OCI-LY7 (cell line): ENCODE measurements around the gene GREM1. TPM values are rescaled to one million over a fixed set of nuclear protein-coding genes. Genes with fewer than 3 reads are reported as not detected.

ENCODE experiments used
- BruUV-seq: library from RNA; stranded (reverse); fragments of 400-500 nt; replicated peaks from 2 replicates; lab custom pipeline; 2021; lab: Mats Ljungman, UMichigan
- CTCF ChIA-PET: fragments of 300-600 bp; sonication (Branson Sonifier 250); formaldehyde crosslinking; loops from one replicate; lab custom pipeline; 2022; ENCODE audit warnings: antibody characterized with exemption; ENCODE audit not compliant: unreplicated experiment; lab: Charles Lee
- POLR2A ChIA-PET: fragments of 300-600 bp; sonication (Branson Sonifier 250); formaldehyde crosslinking; loops from one replicate; lab custom pipeline; 2022; ENCODE audit warnings: antibody characterized with exemption; lab: Charles Lee
- DNase-seq: peaks from one replicate; pipeline ENCODE4 v3.0.0-alpha.2; 2015; ENCODE audit warnings: low spot score
- H2AFZ ChIP-seq: fragments of 200-600 bp; sonication (generic), shearing (Covaris generic); 2 replicates; pipeline ENCODE4 v1.6.1; 2014; ENCODE audit warnings: mild to moderate bottlenecking, antibody characterized with exemption, low read length, moderate library complexity
- H3K27ac ChIP-seq: fragments of 200-600 bp; sonication (generic); 2 replicates; pipeline ENCODE4 v1.5.1; 2014; ENCODE audit warnings: mixed run types, low read depth, mild to moderate bottlenecking, moderate library complexity, low read length, inconsistent platforms; ENCODE audit not compliant: poor library complexity, severe bottlenecking
- H3K36me3 ChIP-seq: fragments of 200-600 bp; sonication (generic); 2 replicates; pipeline ENCODE4 v1.6.1; 2014; ENCODE audit warnings: mild to moderate bottlenecking, antibody characterized with exemption, low read length, moderate library complexity, mixed read lengths; ENCODE audit not compliant: insufficient read depth
- H3K4me1 ChIP-seq: fragments of 200-600 bp; sonication (generic); 2 replicates; pipeline ENCODE4 v1.5.1; 2014; ENCODE audit warnings: mild to moderate bottlenecking, low read length; ENCODE audit not compliant: insufficient read depth, poor library complexity, severe bottlenecking
- H3K4me2 ChIP-seq: fragments of 200-600 bp; sonication (generic); 2 replicates; pipeline ENCODE4 v1.6.1; 2014; ENCODE audit warnings: mild to moderate bottlenecking, low read length
- H3K4me3 ChIP-seq: fragments of 200-600 bp; sonication (generic); 2 replicates; pipeline ENCODE4 v1.5.1; 2014; ENCODE audit warnings: mild to moderate bottlenecking, low read depth, low read length; ENCODE audit not compliant: poor library complexity, severe bottlenecking
- H3K79me2 ChIP-seq: fragments of 200-600 bp; sonication (generic); 2 replicates; pipeline ENCODE4 v1.6.1; 2016; ENCODE audit warnings: low read depth, mild to moderate bottlenecking, low read length, moderate library complexity, mixed read lengths; ENCODE audit not compliant: insufficient read depth
- H3K9me2 ChIP-seq: fragments of 200-600 bp; sonication (generic); 2 replicates; pipeline ENCODE4 v1.6.1; 2016; ENCODE audit warnings: mild to moderate bottlenecking, low read length, mixed read lengths; ENCODE audit not compliant: insufficient read depth
- H3K9me3 ChIP-seq: fragments of 200-600 bp; sonication (generic); 2 replicates; pipeline ENCODE4 v1.6.1; 2014; ENCODE audit warnings: mild to moderate bottlenecking, mixed run types, low read length, mixed read lengths
- H4K20me1 ChIP-seq: fragments of 200-600 bp; sonication (generic); 2 replicates; pipeline ENCODE4 v1.6.1; 2014; ENCODE audit warnings: mild to moderate bottlenecking, antibody characterized with exemption, low read length, moderate library complexity, mixed read lengths; ENCODE audit not compliant: insufficient read depth
- CTCF ChIP-seq: fragments of 200-600 bp; sonication (generic); conservative IDR thresholded peaks from 2 replicates; pipeline ENCODE4 v1.5.1; 2014; ENCODE audit warnings: mild to moderate bottlenecking, antibody characterized with exemption, low read length, moderate library complexity, mixed read lengths
- EZH2phosphoT487 ChIP-seq: fragments of 200-600 bp; sonication (generic); IDR thresholded peaks from 2 replicates; pipeline ENCODE4 v1.6.1; 2018; ENCODE audit warnings: low read depth, borderline replicate concordance, mild to moderate bottlenecking, mixed run types, antibody characterized with exemption, low read length, moderate library complexity, mixed read lengths
- intact Hi-C: fragments of 100-400 bp; cut with micrococcal nuclease; formaldehyde crosslinking; loops from one replicate; pipeline ENCODE4 v1.10.0; 2022; ENCODE audit not compliant: unreplicated experiment
- total RNA-seq, 2 experiments: library from RNA; depleted of rRNA in 1 of 2; stranded (reverse); fragments of >200 nt in 1 of 2; shearing (Covaris generic) in 1 of 2; gene quantifications; 2 replicates each; pipeline ENCODE4 v1.2.3, GENCODE V29; 2014 to 2022

The GREM1 gene
- total RNA-seq, 2 experiments from 2014 or later: not detected

- POLR2A ChIA-PET: interaction anchor here (0.7 to 1.1 kb wide), 2 partner anchors 12 to 283 kb away, joined by 3 to 4 read pairs; no protein-coding TSS in a partner anchor
These were observed 13.3 kb upstream of the GREM1 start for GRCh38 chr15:32704395-32704981.

DNA sequence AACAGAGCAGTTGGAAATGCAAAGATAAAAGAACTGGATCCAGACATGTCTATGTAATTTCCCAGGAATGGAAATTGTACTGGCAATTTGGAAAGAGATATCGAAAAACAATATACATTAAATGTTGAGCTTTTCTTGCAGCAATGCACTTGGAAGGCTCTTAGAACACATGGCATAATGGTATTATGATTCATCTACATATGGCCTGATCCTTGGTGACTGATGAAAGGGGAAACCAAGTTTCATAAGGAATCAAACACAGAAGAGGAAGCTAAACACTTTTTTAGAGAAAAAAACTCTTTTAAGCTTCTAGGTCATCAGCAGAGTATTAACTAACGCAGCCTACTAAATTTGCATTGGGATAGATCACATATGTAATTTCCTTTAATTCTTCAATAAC, 12.4 kb upstream of the GREM1 start:
- no peak for DNase-seq
- H3K9me3 ChIP-seq: no peaks in the 10 kb centered on the region
- no peak overlapping the region for H3K4me3 ChIP-seq
- CTCF ChIA-PET: interaction anchor here (0.6 kb wide), 1 partner anchor 25 kb away, joined by 3 read pairs; no protein-coding TSS in a partner anchor
- H2AFZ ChIP-seq: no peak overlapping the region
- no peaks in the 10 kb centered on the region for H3K9me2 ChIP-seq
- no peaks in the 10 kb centered on the region for H3K4me1 ChIP-seq
- POLR2A ChIA-PET: interaction anchor here (1.1 kb wide), 1 partner anchor 11 kb away, joined by 4 read pairs; no protein-coding TSS in a partner anchor
- TF ChIP-seq EZH2phosphoT487 (no peak), CTCF (no peak)
- H3K27ac ChIP-seq: no peak overlapping the region
- no TSS peak for BruUV-seq
- H3K36me3 ChIP-seq: no peaks in the 10 kb centered on the region
- H3K4me2 ChIP-seq: no peak overlapping the region
- no peaks in the 10 kb centered on the region for H4K20me1 ChIP-seq
- no peaks in the 10 kb centered on the region for H3K79me2 ChIP-seq
- intact Hi-C loops: no loop called here

More at GRCh38 chr15:32704395-32704981, 13.3 kb upstream of the GREM1 start:
- H4K20me1 ChIP-seq: no peaks in the 10 kb centered on the region
- no peak overlapping the region for H3K4me3 ChIP-seq
- no peaks in the 10 kb centered on the region for H3K4me1 ChIP-seq
- no peak overlapping the region for H3K4me2 ChIP-seq
- intact Hi-C loops: no loop called here
- no peaks in the 10 kb centered on the region for H3K9me2 ChIP-seq
- H3K27ac ChIP-seq: no peak overlapping the region
- no peaks in the 10 kb centered on the region for H3K9me3 ChIP-seq
- H3K79me2 ChIP-seq: no peaks in the 10 kb centered on the region
- BruUV-seq: no TSS peak
- TF ChIP-seq CTCF (no peak), EZH2phosphoT487 (no peak)
- no peaks in the 10 kb centered on the region for H3K36me3 ChIP-seq
- CTCF ChIA-PET: no interaction called here
- H2AFZ ChIP-seq: no peak overlapping the region
- no peak for DNase-seq

- no peak overlapping the region for H3K27ac ChIP-seq
- H3K9me2 ChIP-seq: no peaks in the 10 kb centered on the region
- no peak overlapping the region for H3K4me3 ChIP-seq
- no peak for DNase-seq
- no peak overlapping the region for H3K4me2 ChIP-seq
- no TSS peak for BruUV-seq
- CTCF ChIA-PET: no interaction called here
- H3K4me1 ChIP-seq: no peaks in the 10 kb centered on the region
- TF ChIP-seq CTCF (no peak), EZH2phosphoT487 (no peak)
- intact Hi-C loops: no loop called here
- H3K36me3 ChIP-seq: no peaks in the 10 kb centered on the region
- H3K9me3 ChIP-seq: no peaks in the 10 kb centered on the region
- POLR2A ChIA-PET: no interaction called here
- no peak overlapping the region for H2AFZ ChIP-seq
- H3K79me2 ChIP-seq: no peaks in the 10 kb centered on the region
- H4K20me1 ChIP-seq: no peaks in the 10 kb centered on the region
These were observed 11.1 kb upstream of the GREM1 start for GRCh38 chr15:32706704-32707103.
